Endothelial cell of umbilical vein (primary cell): ENCODE results near the gene FER. TPM values are rescaled to one million over a fixed set of nuclear protein-coding genes. Genes with fewer than 3 reads are reported as not detected.

Experiments
- BruUV-seq: library from RNA; stranded (reverse); fragments of 400-500 nt; replicated peaks from 2 replicates; lab custom pipeline; 2021; lab: Mats Ljungman, UMichigan
- CTCF ChIA-PET: fragments of 300-600, 350-600 bp; sonication (Branson Sonifier 250); formaldehyde crosslinking; loops from one replicate; lab custom pipeline; 2021; ENCODE audit warnings: antibody characterized with exemption, inconsistent platforms; lab: Charles Lee
- POLR2A ChIA-PET: fragments of 300-600, 350-600 bp; sonication (Branson Sonifier 250); formaldehyde crosslinking; loops from one replicate; lab custom pipeline; 2021; ENCODE audit warnings: antibody characterized with exemption, inconsistent platforms; lab: Charles Lee
- DNase-seq: peaks from one replicate; pipeline ENCODE4 v3.0.0-alpha.2; 2011; ENCODE audit warnings: low read depth, low spot score
- FAIRE-seq: peaks from 2 replicates; lab custom pipeline; 2011; peaks lifted over from hg19 to GRCh38; lab: Jason Lieb, UNC
- H2AFZ ChIP-seq: 2 replicates; pipeline ENCODE4 v1.6.0; 2012; ENCODE audit warnings: low read depth, low read length, control low read depth, inconsistent platforms
- H3K27ac ChIP-seq: 2 replicates; pipeline ENCODE4 v1.5.1; 2011; ENCODE audit warnings: low read depth, mild to moderate bottlenecking, control low read depth, low read length, moderate library complexity; ENCODE audit not compliant: insufficient read depth
- H3K27me3 ChIP-seq, 2 experiments: 2 replicates each; pipeline versions ENCODE4 v1.6.0 to v1.6.1; 2011; ENCODE audit warnings: low read length in 2 of 2, mixed read lengths in 1 of 2; ENCODE audit not compliant: control insufficient read depth in 2 of 2, insufficient read depth in 2 of 2
- H3K36me3 ChIP-seq, 2 experiments: 2 replicates in 1 of 2; 3 replicates in 1 of 2; pipeline ENCODE4 v1.5.1; 2011; ENCODE audit warnings: low read length in 2 of 2, mild to moderate bottlenecking in 1 of 2, moderate library complexity in 1 of 2; ENCODE audit not compliant: control insufficient read depth in 2 of 2, insufficient read depth in 2 of 2; ENCODE audit errors: extremely low read depth in 1 of 2
- H3K4me1 ChIP-seq: 3 replicates; pipeline ENCODE4 v1.5.1; 2011; ENCODE audit warnings: mild to moderate bottlenecking, low read length; ENCODE audit not compliant: control insufficient read depth, insufficient read depth; ENCODE audit errors: extremely low read depth
- H3K4me2 ChIP-seq: 2 replicates; pipeline ENCODE4 v1.6.1; 2011; ENCODE audit warnings: low read length, control low read depth, mixed read lengths; ENCODE audit not compliant: insufficient read depth
- H3K4me3 ChIP-seq, 3 experiments: fragments of 200-600 bp in 1 of 3; sonication (generic), shearing (Covaris generic) in 1 of 3; replicated peaks in 1 of 3; 2 replicates each; pipeline ENCODE4 v1.5.1; 2011 to 2016; ENCODE audit warnings: control low read depth in 3 of 3, low read length in 3 of 3, mild to moderate bottlenecking in 2 of 3, inconsistent platforms in 1 of 3, low read depth in 1 of 3, moderate library complexity in 1 of 3; ENCODE audit not compliant: insufficient read depth in 1 of 3
- H3K79me2 ChIP-seq: 2 replicates; pipeline ENCODE4 v1.6.0; 2012; ENCODE audit warnings: low read length, inconsistent platforms; ENCODE audit not compliant: control insufficient read depth, insufficient read depth
- H3K9ac ChIP-seq: replicated peaks from 2 replicates; pipeline ENCODE3; 2011; ENCODE audit warnings: low read length, control low read depth; ENCODE audit not compliant: insufficient read depth; ENCODE audit errors: extremely low read depth
- H3K9me1 ChIP-seq: replicated peaks from 3 replicates; pipeline ENCODE4 v1.6.0; 2011; ENCODE audit warnings: mild to moderate bottlenecking, low read length; ENCODE audit not compliant: control insufficient read depth, insufficient read depth; ENCODE audit errors: extremely low read depth
- H3K9me3 ChIP-seq: replicated peaks from 2 replicates; pipeline ENCODE4 v1.5.1; 2012; ENCODE audit warnings: low read length, inconsistent platforms; ENCODE audit not compliant: control insufficient read depth, insufficient read depth
- H4K20me1 ChIP-seq: replicated peaks from 2 replicates; pipeline ENCODE3; 2011; ENCODE audit warnings: mild to moderate bottlenecking, low read length; ENCODE audit not compliant: control insufficient read depth, insufficient read depth; ENCODE audit errors: extremely low read depth
- CTCF ChIP-seq, 2 donors: IDR thresholded peaks; 1 replicate in 1 of 2; 2 replicates in 1 of 2; pipeline ENCODE4 v1.5.1; 2011; ENCODE audit warnings: low read length in 2 of 2, mild to moderate bottlenecking in 2 of 2, moderate library complexity in 2 of 2, control low read depth in 1 of 2, inconsistent platforms in 1 of 2, low read depth in 1 of 2; ENCODE audit not compliant: insufficient read depth in 1 of 2; ENCODE audit errors: extremely low read depth in 1 of 2
- EZH2 ChIP-seq: IDR thresholded peaks from 2 replicates; pipeline ENCODE4 v1.6.1; 2012; ENCODE audit warnings: borderline replicate concordance, low read depth, mild to moderate bottlenecking, moderate library complexity, low read length, inconsistent platforms; ENCODE audit not compliant: severe bottlenecking
- FOS ChIP-seq: IDR thresholded peaks from 2 replicates; pipeline ENCODE4 v1.6.1; 2011; ENCODE audit warnings: mild to moderate bottlenecking, low read length, moderate library complexity, borderline replicate concordance; ENCODE audit not compliant: insufficient read depth
- GATA2 ChIP-seq: IDR thresholded peaks from 2 replicates; pipeline ENCODE4 v1.7.0; 2011; ENCODE audit warnings: low read depth, mild to moderate bottlenecking, moderate library complexity, mixed read lengths, low read length; ENCODE audit not compliant: insufficient read length, insufficient read depth
- JUN ChIP-seq: IDR thresholded peaks from 2 replicates; pipeline ENCODE4 v1.6.1; 2011; ENCODE audit warnings: borderline replicate concordance, low read depth; ENCODE audit not compliant: insufficient read length, insufficient read depth
- MAX ChIP-seq: IDR thresholded peaks from 2 replicates; pipeline ENCODE4 v1.6.1; 2011; ENCODE audit not compliant: insufficient read depth, insufficient read length
- MYC ChIP-seq: IDR thresholded peaks from one replicate; pipeline ENCODE4 v1.6.1; 2011; ENCODE audit warnings: mild to moderate bottlenecking, low read depth, low read length
- POLR2A ChIP-seq: IDR thresholded peaks from 2 replicates; pipeline ENCODE4 v1.6.1; 2012; ENCODE audit warnings: low read depth, mild to moderate bottlenecking, control low read depth, low read length
- POLR2AphosphoS5 ChIP-seq: IDR thresholded peaks from 2 replicates; pipeline ENCODE4 v1.6.1; 2012; ENCODE audit warnings: low read depth, mild to moderate bottlenecking, control low read depth, low read length, moderate library complexity; ENCODE audit not compliant: insufficient read depth
- dilution Hi-C: fragments of 300-500 bp; cut with MboI; formaldehyde crosslinking; loops from one replicate; pipeline ENCODE4 v1.15.0; 2019; ENCODE audit warnings: low sequenced_read_pairs; ENCODE audit not compliant: extremely low pct_ligation_motif_present
- intact Hi-C: fragments of 100-400 bp; cut with micrococcal nuclease; formaldehyde crosslinking; loops from one replicate; pipeline ENCODE4 v1.10.0; 2022
- polyA plus RNA-seq, 4 experiments: library from polyadenylated mRNA; depleted of rRNA in 3 of 4; stranded (reverse) in 3 of 4; unstranded in 1 of 4; fragments of >200 nt; gene quantifications; 2 replicates each; pipeline versions ENCODE4 v1.2.1 to v1.2.3, GENCODE V29; 2011 to 2012; ENCODE audit warnings: missing spikeins in 1 of 4
- total RNA-seq: library from RNA; stranded (reverse); gene quantifications from 2 replicates; pipeline ENCODE4 v1.2.3, GENCODE V29; 2021

Gene FER
- total and polyA plus RNA-seq, 2 donors (not counting 3 experiments of a cell fraction or from before 2014, with no cell fraction given), result 2.3 to 27.5 TPM

DNA sequence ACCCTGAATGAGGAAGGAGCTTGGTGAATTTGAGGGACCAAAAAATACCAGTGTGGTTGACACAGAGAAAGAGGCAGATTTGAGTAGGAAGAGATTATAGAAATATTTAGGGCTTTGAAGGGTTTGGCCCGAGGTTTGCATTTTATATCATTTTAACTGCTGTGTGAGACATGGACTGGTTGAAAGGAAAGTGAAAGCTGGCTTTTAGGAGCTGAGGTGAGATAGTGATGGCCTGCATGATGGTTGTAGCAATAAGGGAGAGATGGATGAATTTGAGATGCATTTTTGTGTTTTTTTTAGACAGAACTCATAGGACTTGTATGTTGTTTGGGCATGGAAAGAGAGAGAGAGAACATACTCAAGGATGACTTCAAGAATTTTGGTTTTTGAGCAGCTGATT, 21.7 kb downstream of the FER start:
- H3K79me2 ChIP-seq, result peaks cover 7% of the 10 kb centered on the region
- DNase-seq (no peak), FAIRE-seq (no peak)
- H3K36me3 ChIP-seq, result no peaks in the 10 kb centered on the region
- intact Hi-C loops (no loop called here), dilution Hi-C loops (no loop called here)
- CTCF ChIA-PET, result interaction anchor here (0.6 to 2.3 kb wide), 5 partner anchors 9 to 127 kb away, joined by 3 to 7 read pairs (median 3); no protein-coding TSS in a partner anchor
- H3K27me3 ChIP-seq, result no peaks in the 10 kb centered on the region
- H4K20me1 ChIP-seq, result no peaks in the 10 kb centered on the region
- no peak overlapping the region for H3K9ac ChIP-seq
- no peaks in the 10 kb centered on the region for H3K9me3 ChIP-seq
- no peaks in the 10 kb centered on the region for H3K9me1 ChIP-seq
- no peak overlapping the region for H3K4me2 ChIP-seq
- H3K4me1 ChIP-seq, result no peaks in the 10 kb centered on the region
- H3K4me3 ChIP-seq, result no peak overlapping the region
- H2AFZ ChIP-seq, result no peak overlapping the region
- no TSS peak for BruUV-seq
- no peak for TF ChIP-seq CTCF (IDR thresholded peaks at IDR 0.05; ENCODE audit: extremely low read depth in 1 of 2, insufficient read depth in 1 of 2, low read depth in 1 of 2, low read length in 2 of 2)
- TF ChIP-seq MYC, result no peak
- TF ChIP-seq POLR2AphosphoS5, result no peak
- no peak for TF ChIP-seq JUN
- TF ChIP-seq EZH2, result no peak
- TF ChIP-seq POLR2A, result no peak
- TF ChIP-seq GATA2, result no peak
- TF ChIP-seq FOS, result no peak
- TF ChIP-seq MAX, result no peak
- POLR2A ChIA-PET, result no interaction called here
- H3K27ac ChIP-seq, result no peak overlapping the region
